Myocyte (in vitro differentiated cells): ENCODE data around the gene CRYBA2. TPM values are rescaled to one million over a fixed set of nuclear protein-coding genes. Genes with fewer than 3 reads are reported as not detected.

Source experiments
- DNase-seq: peaks from one replicate; pipeline ENCODE4 v3.0.0-alpha.2; 2012; ENCODE audit warnings: low read depth
- polyA plus RNA-seq: library from polyadenylated mRNA; unstranded; fragments of >200 nt; gene quantifications from one replicate; pipeline ENCODE4 v1.2.1, GENCODE V29; 2012; ENCODE audit warnings: missing spikeins
- total RNA-seq: library from RNA; depleted of rRNA; stranded (reverse); fragments of >200 nt; gene quantifications from 2 replicates; pipeline ENCODE4 v1.2.3, GENCODE V29; 2014

Gene CRYBA2, protein sequence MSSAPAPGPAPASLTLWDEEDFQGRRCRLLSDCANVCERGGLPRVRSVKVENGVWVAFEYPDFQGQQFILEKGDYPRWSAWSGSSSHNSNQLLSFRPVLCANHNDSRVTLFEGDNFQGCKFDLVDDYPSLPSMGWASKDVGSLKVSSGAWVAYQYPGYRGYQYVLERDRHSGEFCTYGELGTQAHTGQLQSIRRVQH
- not detected in 2 replicates for total RNA-seq
- polyA plus RNA-seq: not detected

DNA sequence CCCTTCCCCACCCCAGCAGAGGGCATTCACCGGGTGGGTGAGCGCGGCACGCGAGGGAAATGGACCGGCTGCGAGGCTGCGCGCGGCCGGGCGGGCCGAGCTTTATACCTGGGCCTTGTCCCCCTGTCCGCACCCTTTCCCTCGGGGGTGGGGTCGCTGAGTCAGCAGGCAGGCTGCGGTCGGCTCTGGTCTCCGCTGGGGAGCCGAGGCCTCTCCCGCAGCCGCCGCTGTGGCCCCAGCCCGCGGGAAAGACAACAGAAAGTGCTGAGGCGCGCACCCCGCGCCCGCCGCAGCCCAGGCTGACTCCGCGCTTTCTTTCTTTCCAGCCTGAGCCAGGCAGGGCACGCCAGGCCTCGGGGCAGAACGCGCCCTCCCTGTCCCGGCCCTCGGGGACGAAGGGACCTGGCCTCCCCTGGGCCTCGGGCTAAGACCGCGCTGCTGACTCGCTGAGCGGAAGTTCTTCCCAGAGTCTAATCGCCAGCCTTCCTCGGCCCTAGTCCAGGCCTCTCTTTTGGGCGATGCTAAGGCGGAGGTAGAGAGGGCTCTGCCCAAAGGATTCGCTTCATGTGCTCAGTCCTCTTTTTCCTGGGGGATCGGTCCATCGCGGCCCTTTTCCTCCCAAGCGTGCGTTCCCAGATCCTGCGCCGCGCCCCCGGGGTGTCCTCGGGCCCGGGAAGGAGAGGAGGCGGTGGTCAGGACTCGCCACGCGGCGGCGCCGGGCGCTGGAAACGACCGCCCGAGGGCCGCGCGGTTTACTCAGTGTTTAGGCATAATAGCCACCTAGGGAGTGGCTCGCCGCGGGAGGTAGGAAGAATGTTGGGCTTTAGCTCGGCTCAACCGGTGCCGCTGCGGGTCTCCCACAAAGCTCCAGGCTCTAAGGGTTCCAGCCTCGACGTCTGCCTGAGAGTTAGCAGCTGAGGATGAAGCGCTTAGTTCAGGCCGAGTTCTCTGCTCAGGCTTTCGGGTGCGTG, at the start of gene CRYBA2:
Gene CRYBA2, minus strand, starts transcription at position 78 of the 971 bp plus-strand sequence. CDS start 246 bp downstream, outside the sequence.
- DNase-seq: no peak

DNA sequence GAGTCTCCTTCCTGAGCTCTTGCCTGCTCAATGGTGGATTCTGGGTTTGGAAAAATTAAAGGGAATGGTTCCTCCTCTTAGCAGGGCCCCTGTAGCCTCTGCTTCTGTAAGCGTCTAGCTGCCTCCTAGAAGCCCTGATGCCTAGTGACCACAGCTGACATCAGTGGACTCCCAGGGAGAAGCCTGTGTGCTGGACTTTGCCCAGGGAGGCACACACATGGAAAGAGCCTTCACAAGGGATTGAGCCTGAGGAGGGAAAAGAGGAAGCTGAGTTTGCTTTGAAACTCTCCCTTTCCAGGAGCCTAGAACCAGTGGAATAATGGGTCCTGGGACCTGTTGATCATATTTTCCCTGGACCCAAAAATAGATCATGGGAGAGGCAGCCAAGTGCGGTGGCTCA, 49.5 kb upstream of the CRYBA2 start:
- no peak for DNase-seq

- no peak for DNase-seq
These were observed 48.9 kb upstream of the CRYBA2 start for GRCh38 chr2:219042157-219042556.

- DNase-seq: peak; percentile 54
These were observed 48.0 kb upstream of the CRYBA2 start, which contains the start of gene CFAP65 for GRCh38 chr2:219041252-219041651. Gene CFAP65, minus strand, starts transcription at chr2:219041516. Its CDS starts 2,468 bp downstream, at chr2:219039048.

DNA sequence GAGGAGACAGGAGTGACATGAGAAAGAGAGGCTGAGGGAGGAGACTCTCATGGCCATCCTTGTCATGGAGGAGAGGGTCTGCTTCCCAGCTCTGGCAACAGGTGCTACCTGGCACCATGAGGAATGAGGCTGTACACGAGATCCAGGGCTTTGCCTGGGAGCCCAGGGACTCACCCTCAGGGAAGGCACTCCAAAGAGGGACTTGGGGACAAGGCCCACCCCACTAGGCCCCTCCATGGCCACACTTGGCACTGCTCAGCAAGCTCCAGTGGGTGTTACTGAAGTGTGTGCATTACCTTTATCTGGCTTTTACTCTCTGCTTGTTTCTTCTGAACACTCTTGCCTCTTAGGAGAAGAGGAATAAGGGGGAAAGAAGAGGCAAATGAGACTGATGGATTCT, 45.4 kb upstream of the CRYBA2 start:
- no peak for DNase-seq

DNA sequence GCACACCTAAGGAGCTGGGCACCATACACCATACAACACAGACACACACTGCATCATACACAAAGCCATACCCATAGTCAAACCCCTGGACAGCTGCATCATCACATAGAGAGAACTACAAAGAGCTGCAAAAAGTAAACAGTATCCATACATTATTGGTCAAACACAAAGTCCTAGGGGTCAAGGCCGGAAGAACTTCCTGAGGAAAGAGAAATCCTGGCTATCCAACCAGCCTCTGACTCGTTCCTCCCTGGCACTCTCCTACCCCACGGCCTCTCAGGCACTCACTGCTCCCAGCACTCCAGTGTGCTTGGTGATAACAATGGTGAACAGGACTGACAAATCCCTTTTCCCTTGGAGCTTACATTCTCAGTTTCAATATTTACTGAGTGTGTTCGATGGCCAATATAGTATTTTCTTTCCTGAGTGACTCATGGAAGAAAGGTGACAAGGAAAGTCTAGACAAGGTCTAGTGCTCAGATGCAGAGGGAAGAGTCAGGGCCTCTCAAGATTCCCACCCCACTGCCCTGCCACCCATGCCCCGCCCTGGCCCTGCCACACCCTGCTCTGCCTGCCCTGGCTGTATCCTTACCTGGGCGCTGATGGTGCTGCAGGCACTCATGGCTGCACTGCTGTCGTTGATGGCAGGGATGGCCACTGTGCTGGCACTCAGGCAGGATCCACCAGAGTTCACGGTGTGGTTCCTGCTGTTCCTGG, 44.7 kb upstream of the CRYBA2 start:
- DNase-seq: no peak

DNA sequence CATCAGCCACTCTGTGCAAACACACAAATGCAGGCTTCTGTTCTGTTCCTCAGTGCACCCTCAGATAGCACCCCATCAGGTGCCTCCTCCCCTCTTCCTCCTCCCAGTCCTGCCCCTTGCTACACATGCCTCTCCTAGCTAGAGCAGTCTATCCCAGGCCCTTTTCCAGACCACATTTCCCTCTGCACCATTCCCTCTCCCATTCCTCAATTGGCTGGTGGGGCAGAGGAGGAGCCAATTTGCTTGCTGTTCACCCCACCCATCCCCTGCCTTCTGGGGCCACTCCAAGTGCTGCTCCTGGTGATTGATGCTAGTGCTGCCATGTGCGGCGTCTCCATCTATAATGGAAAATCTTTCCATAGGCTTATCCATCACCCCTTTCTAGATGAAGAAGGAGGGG, 42.7 kb upstream of the CRYBA2 start:
- no peak for DNase-seq

DNA sequence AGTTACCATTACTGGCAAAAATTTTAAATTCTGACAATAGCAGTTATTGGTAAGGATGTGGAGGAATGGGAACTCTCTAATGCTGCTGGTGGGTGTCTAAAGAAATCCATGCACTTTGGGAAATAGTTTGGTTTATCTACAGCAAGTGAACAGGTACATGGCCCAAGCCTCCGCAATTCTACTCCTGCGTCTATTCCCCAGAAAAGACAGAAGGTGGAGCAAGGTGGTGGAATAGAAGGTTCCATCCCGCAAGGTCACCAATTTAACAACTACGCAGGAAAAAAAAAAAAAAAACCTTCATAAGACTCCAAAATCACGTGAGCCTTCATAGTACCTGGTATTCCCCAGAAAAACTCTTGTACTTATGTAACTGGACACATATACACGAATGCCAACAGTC, 41.6 kb upstream of the CRYBA2 start:
- no peak for DNase-seq

DNA sequence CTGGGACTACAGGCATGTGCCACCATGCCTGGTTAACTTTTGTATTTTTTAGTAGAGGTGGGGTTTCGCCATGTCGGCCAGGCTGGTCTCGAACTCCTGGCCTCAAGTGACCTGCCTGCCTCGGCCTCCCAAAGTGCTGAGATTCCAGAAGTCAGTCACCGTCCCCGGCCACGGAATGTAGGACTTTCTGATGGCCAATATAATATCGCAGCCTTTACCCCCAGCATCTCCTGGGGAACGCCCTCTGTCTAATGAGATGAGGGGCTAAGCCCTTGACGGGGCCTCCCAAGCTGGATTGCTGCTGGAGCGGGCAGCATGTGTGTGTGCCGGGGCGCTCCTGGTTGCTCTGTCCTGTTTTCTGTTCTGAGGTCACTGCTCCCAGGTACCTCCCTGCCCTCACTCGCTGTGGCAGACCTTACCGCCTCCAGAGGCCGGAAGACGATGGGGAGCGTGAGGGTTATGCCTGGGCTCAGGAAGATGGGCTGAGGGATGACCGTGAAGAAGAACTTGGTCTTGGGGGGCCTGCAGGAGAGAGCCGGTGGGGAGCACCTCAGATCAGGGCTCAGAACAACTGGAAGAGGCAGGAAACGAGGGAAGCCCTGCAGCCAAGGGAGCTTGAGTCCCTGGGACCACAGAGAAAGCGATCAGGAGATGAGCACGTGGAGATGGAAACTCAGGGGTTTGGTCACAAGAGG, 39.0 kb upstream of the CRYBA2 start:
- DNase-seq: no peak

GRCh38 chr2:219031005-219031738, 38.0 kb upstream of the CRYBA2 start:
- no peak for DNase-seq

GRCh38 chr2:219030177-219030940, 37.1 kb upstream of the CRYBA2 start:
- DNase-seq: no peak

DNA sequence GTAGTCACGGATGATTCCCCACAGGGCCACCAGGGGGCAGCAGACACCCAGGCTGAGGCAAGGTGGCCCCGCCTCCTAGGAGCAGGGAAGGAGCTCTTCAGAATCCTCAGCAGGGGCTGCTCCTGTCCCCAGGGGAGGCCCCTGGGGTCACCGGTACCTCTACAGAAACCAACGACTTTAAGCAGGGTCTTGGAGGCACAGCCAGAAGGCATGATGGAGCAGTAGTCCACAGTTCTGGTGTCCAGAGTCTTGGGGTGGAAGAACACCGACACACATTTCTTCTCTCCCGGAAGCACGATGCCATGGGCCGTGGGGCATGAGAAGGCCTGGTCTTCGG, 36.6 kb upstream of the CRYBA2 start:
- DNase-seq: peak; percentile 76

- DNase-seq: no peak
These were observed 36.0 kb upstream of the CRYBA2 start for GRCh38 chr2:219028996-219029828.

DNA sequence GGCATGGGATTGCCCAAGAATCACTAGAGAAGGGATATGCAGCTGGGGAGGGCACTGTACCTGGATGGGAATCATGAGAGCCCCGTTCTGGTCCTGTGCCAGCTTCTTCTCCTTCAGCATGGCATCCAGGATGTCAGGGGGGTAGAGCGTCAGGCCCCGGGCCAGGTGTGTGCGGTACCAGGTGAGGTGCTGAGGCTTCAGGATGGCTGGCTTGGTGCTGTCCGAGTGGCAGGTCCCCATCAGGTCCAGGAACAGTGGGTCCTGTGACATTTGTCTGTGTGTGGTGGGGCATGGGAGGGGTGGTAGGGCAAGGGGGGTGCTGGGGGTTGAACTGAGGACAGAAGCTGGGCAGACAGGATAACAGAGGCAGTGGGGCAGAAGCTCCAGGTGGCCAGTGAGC, 34.9 kb upstream of the CRYBA2 start:
- DNase-seq: no peak

- DNase-seq: no peak
These were observed 34.4 kb upstream of the CRYBA2 start for GRCh38 chr2:219027511-219028055.

DNA sequence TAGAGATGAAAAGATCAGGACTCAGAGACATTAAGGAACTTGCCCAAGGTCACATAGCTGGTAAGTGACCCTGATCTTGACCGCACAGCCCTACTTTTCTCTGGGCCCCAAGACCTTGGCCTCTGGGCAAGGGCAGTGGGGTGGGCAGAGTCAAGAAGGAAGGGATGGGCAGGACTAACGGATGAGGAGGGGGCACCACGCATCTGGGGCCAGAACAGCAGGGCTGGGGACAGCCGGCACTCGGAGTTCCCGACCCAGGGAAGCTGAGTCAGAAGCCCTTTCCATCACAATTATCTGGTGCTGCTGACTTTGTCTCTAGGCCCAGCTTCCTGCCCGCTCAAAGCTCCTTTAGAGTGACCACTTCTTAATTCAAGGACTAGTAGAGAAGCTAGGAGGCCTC, 33.7 kb upstream of the CRYBA2 start:
- DNase-seq: no peak

DNA sequence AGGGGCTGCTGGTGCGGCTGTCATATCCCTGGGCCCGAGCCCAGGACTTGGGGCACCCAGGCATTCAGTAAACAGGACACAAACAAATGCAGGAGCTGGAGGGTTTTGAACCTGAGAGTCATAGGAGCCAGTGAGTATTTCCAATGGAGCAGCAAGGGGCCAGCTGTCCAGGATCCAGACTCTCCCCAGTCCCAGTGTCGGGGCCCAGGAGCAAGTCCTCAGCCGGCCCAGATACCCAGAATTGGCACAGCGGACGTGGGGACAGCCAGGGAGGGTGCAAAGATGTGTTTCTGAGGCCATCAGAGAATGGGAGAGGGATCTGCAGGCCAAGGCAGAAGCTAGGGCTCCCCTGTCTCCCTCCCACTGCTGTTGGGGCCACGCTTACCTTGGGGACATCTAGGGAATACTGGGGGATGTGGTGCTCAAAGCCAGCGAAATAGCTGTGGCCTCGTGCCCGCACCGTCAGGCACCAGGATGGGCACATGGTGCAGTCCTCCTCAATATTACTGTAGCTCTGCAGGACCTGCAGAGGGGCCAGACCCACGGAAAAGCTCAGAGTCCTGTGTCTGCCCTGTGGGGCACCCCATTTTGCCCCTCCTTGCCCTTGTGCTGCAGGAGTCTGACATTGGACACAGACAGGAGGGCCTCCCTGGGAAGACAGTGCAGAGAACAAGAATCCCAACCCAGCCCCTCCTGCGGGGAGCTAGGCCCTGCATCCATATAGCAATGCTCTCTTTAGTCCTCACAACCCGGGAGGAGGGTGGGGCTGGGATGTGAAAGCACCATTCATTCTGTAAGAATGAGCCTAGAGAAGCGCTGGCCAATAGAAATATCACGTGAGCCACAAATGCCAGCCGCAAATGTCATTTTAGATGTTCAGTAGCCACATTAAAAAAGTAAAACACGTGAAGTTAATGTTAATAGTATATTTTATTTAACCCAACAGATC, 32.7 kb upstream of the CRYBA2 start:
- no peak for DNase-seq
